Measurements from ENCODE around the gene KDM4E. TPM values are rescaled to one million over a fixed set of nuclear protein-coding genes. Genes with fewer than 3 reads are reported as not detected.

Gene KDM4E
- total RNA-seq, 2 experiments from 2014 or later: not detected

DNA sequence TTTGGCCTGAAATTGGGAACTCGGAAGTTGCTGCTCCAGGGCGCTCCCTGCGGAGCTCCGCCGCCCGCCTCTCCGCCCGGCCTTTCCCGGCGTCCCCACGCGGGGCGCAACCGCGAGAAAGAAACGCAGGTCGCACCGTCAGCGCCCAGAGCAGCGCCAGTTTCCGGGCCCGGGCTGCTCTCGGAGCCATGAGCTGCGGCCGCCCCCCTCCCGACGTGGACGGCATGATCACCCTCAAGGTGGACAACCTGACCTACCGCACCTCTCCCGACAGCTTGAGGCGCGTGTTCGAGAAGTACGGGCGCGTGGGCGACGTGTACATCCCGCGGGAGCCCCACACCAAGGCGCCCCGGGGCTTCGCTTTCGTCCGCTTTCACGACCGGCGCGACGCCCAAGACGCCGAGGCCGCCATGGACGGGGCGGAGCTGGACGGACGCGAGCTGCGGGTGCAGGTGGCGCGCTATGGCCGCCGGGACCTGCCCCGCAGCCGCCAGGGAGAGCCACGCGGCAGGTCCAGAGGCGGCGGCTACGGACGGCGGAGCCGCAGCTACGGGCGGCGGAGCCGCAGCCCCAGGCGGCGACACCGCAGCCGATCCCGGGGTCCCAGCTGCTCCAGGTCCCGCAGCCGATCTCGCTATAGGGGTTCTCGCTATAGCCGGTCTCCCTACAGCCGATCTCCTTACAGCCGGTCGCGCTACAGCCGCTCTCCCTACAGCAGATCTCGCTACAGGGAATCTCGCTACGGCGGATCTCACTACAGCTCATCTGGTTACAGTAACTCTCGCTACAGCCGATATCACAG is 42.2 kb downstream of the KDM4E start:
- Mint-ChIP-seq H3K27ac (peak overlapping the region; percentile 98), H3K27me3 (no peaks in the 10 kb centered on the region), H3K4me1 (ENCODE audit: low read depth) (peaks cover 22% of the 10 kb centered on the region), H3K9me3 (no peaks in the 10 kb centered on the region), H3K36me3 (ENCODE audit: low read depth) (peaks cover 21% of the 10 kb centered on the region), H3K4me3 (peak overlapping the region; percentile 100)
- TF ChIP-seq CTCF (IDR thresholded peaks at IDR 0.05): peak; percentile 41
- CTCF ChIA-PET: interaction anchor here (0.8 to 12.0 kb wide), 22 partner anchors 9 to 723 kb away, joined by 3 to 185 read pairs (median 4); partner anchors contain the start of genes CEP57, ENDOD1 and KDM4F
- peak; percentile 64 for ATAC-seq
- DNase-seq: peak; percentile 78
- intact Hi-C loops (cut with micrococcal nuclease): loop anchor here (5.0 to 10.0 kb wide), 2 partner anchors 95 to 638 kb away; partner anchors contain the start of genes CWC15 and KDM4D
- POLR2A ChIA-PET: interaction anchor here (0.6 to 5.4 kb wide), 22 partner anchors 13 to 1327 kb away, joined by 3 to 57 read pairs (median 4); partner anchors contain the start of genes CEP57, CWC15, ENDOD1 and FAM76B

GRCh38 chr11:95067841-95068219 is 42.8 kb downstream of the KDM4E start:
- Mint-ChIP-seq H3K27ac (peak overlapping the region; percentile 98), H3K4me3 (peak overlapping the region; percentile 100), H3K27me3 (no peaks in the 10 kb centered on the region), H3K9me3 (no peaks in the 10 kb centered on the region), H3K36me3 (ENCODE audit: low read depth) (peaks cover 21% of the 10 kb centered on the region), H3K4me1 (ENCODE audit: low read depth) (peaks cover 27% of the 10 kb centered on the region)
- CTCF ChIA-PET: interaction anchor here (0.8 to 12.0 kb wide), 16 partner anchors 9 to 697 kb away, joined by 3 to 185 read pairs (median 6); partner anchors contain the start of gene ENDOD1
- intact Hi-C loops (cut with micrococcal nuclease): loop anchor here (2.0 to 10.0 kb wide), 4 partner anchors 23 to 637 kb away; partner anchors contain the start of genes CWC15 and KDM4D
- POLR2A ChIA-PET: interaction anchor here (0.6 to 5.4 kb wide), 22 partner anchors 13 to 1328 kb away, joined by 3 to 57 read pairs (median 4); partner anchors contain the start of genes CEP57, CWC15, ENDOD1 and FAM76B
- no peak for TF ChIP-seq CTCF (IDR thresholded peaks at IDR 0.05)
- ATAC-seq (no peak), DNase-seq (no peak)

GRCh38 chr11:95068549-95068948 is 43.5 kb downstream of the KDM4E start:
- POLR2A ChIA-PET: interaction anchor here (0.6 to 5.4 kb wide), 10 partner anchors 12 to 1536 kb away, joined by 3 to 57 read pairs (median 7); partner anchors contain the start of genes CEP57, ENDOD1 and FAM76B
- peaks cover 30% of the 10 kb centered on the region for H3K4me1 Mint-ChIP-seq (ENCODE audit: low read depth)
- H3K27ac Mint-ChIP-seq: peak overlapping the region; percentile 98

GRCh38 chr11:95070471-95070870 is 45.4 kb downstream of the KDM4E start:
- DNase-seq (no peak), ATAC-seq (no peak)
- TF ChIP-seq CTCF (IDR thresholded peaks at IDR 0.05): no peak
- intact Hi-C loops (cut with micrococcal nuclease): no loop called here
- H3K36me3 Mint-ChIP-seq (ENCODE audit: low read depth): peaks cover 21% of the 10 kb centered on the region
- peak overlapping the region; percentile 6 for H3K27ac Mint-ChIP-seq
- POLR2A ChIA-PET: interaction anchor here (1.8 to 5.4 kb wide), 3 partner anchors 14 to 81 kb away, joined by 3 to 57 read pairs (median 9); partner anchors contain the start of gene ENDOD1
- peak overlapping the region; percentile 12 for H3K4me3 Mint-ChIP-seq
- peaks cover 29% of the 10 kb centered on the region for H3K4me1 Mint-ChIP-seq (ENCODE audit: low read depth)
- H3K27me3 Mint-ChIP-seq: no peaks in the 10 kb centered on the region
- CTCF ChIA-PET: interaction anchor here (0.7 to 12.0 kb wide), 14 partner anchors 11 to 693 kb away, joined by 3 to 185 read pairs (median 8); partner anchors contain the start of genes CWC15, ENDOD1 and KDM4D
- no peaks in the 10 kb centered on the region for H3K9me3 Mint-ChIP-seq

More at GRCh38 chr11:95068549-95068948, 43.5 kb downstream of the KDM4E start:
- ATAC-seq (peak; percentile 76), DNase-seq (peak; percentile 86)
- peaks cover 21% of the 10 kb centered on the region for H3K36me3 Mint-ChIP-seq (ENCODE audit: low read depth)
- CTCF ChIA-PET: interaction anchor here (0.7 to 12.0 kb wide), 15 partner anchors 8 to 700 kb away, joined by 3 to 185 read pairs (median 6); partner anchors contain the start of genes CWC15, ENDOD1 and KDM4D
- TF ChIP-seq CTCF (IDR thresholded peaks at IDR 0.05): no peak
- H3K27me3 Mint-ChIP-seq: no peaks in the 10 kb centered on the region
- H3K4me3 Mint-ChIP-seq: peak overlapping the region; percentile 100
- intact Hi-C loops (cut with micrococcal nuclease): loop anchor here (2.0 to 10.0 kb wide), 4 partner anchors 22 to 636 kb away; partner anchors contain the start of genes CWC15 and KDM4D
- H3K9me3 Mint-ChIP-seq: no peaks in the 10 kb centered on the region
